PC-3 (cell line): ENCODE results near the gene SH3RF3. TPM values are rescaled to one million over a fixed set of nuclear protein-coding genes. Genes with fewer than 3 reads are reported as not detected.
A peak's percentile ranks its signal among the peaks of the same experiment; 100 is the strongest.

ENCODE experiments used
- ATAC-seq: fragments of 200-7000 bp; cut with Tn5 transposase; 2 replicates; pipeline ENCODE4 v1.9.1; 2020; ENCODE audit warnings: mild to moderate bottlenecking, moderate library complexity
- BruUV-seq: library from RNA; stranded (reverse); fragments of 400-500 nt; replicated peaks from 2 replicates; lab custom pipeline; 2021; lab: Mats Ljungman, UMichigan
- CTCF ChIA-PET: fragments of 300-600 bp; sonication (Branson Sonifier 250); formaldehyde crosslinking; loops from one replicate; lab custom pipeline; 2022; ENCODE audit warnings: antibody characterized with exemption; lab: Charles Lee
- POLR2A ChIA-PET: fragments of 300-600 bp; sonication (Branson Sonifier 250); formaldehyde crosslinking; loops from one replicate; lab custom pipeline; 2022; ENCODE audit warnings: antibody characterized with exemption; ENCODE audit not compliant: unreplicated experiment; lab: Charles Lee
- DNase-seq: peaks from one replicate; pipeline ENCODE4 v3.0.0-alpha.2; 2015
- H2AFZ ChIP-seq: fragments of 300-600 bp; sonication (generic); 2 replicates; pipeline ENCODE4 v1.6.0; 2016; ENCODE audit warnings: antibody characterized with exemption, low read length
- H3F3A ChIP-seq: fragments of 300-600 bp; sonication (generic); one replicate; pipeline ENCODE4 v1.6.0; 2017; ENCODE audit warnings: antibody characterized with exemption, low read length, control low read depth, mild to moderate bottlenecking; ENCODE audit not compliant: unreplicated experiment
- H3K27ac ChIP-seq: fragments of 300-600 bp; sonication (generic); 2 replicates; pipeline ENCODE4 v1.5.1; 2016; ENCODE audit warnings: mild to moderate bottlenecking, low read length
- H3K27me3 ChIP-seq: fragments of 300-600 bp; sonication (generic); 2 replicates; pipeline ENCODE4 v1.6.1; 2016; ENCODE audit warnings: low read length, mixed read lengths
- H3K36me3 ChIP-seq: fragments of 300-600 bp; sonication (generic); 2 replicates; pipeline ENCODE4 v1.6.1; 2016; ENCODE audit warnings: low read depth, mixed run types, low read length, mixed read lengths
- H3K4me1 ChIP-seq: fragments of 300-600 bp; sonication (generic); 2 replicates; pipeline ENCODE4 v1.5.1; 2016; ENCODE audit warnings: low read length; ENCODE audit not compliant: insufficient read depth
- H3K4me2 ChIP-seq: fragments of 300-600 bp; sonication (generic); 2 replicates; pipeline ENCODE4 v1.6.0; 2016; ENCODE audit warnings: low read length
- H3K4me3 ChIP-seq: fragments of 300-600 bp; sonication (generic); 2 replicates; pipeline ENCODE4 v1.5.1; 2016; ENCODE audit warnings: mild to moderate bottlenecking, low read length, mixed read lengths
- H3K79me2 ChIP-seq: fragments of 300-600 bp; sonication (generic); 2 replicates; pipeline ENCODE4 v1.6.1; 2017; ENCODE audit warnings: low read length, mixed read lengths
- H3K9ac ChIP-seq: fragments of 300-600 bp; sonication (generic); 2 replicates; pipeline ENCODE4 v1.6.0; 2016; ENCODE audit warnings: mild to moderate bottlenecking, low read length
- H3K9me2 ChIP-seq: fragments of 300-600 bp; sonication (generic); replicated peaks from 2 replicates; pipeline ENCODE4 v1.6.1; 2016; ENCODE audit warnings: mixed run types, low read length, mixed read lengths
- H3K9me3 ChIP-seq: fragments of 300-600 bp; sonication (generic); 2 replicates; pipeline ENCODE4 v1.6.1; 2016; ENCODE audit warnings: low read length, mixed read lengths
- H4K20me1 ChIP-seq: fragments of 300-600 bp; sonication (generic); 2 replicates; pipeline ENCODE4 v1.6.1; 2016; ENCODE audit warnings: low read length, mixed read lengths
- CTCF ChIP-seq: fragments of 300-600 bp; sonication (generic); conservative IDR thresholded peaks from 2 replicates; pipeline ENCODE4 v1.5.1; 2017; ENCODE audit warnings: antibody characterized with exemption, low read depth, mild to moderate bottlenecking, low read length
- EZH2 ChIP-seq: fragments of 300-600 bp; sonication (generic); IDR thresholded peaks from one replicate; pipeline ENCODE4 v1.6.1; 2017; ENCODE audit warnings: antibody characterized with exemption, mild to moderate bottlenecking, low read length; ENCODE audit not compliant: unreplicated experiment
- EZH2phosphoT487 ChIP-seq: fragments of 300-600 bp; sonication (generic); IDR thresholded peaks from 2 replicates; pipeline ENCODE4 v1.6.1; 2018; ENCODE audit warnings: mild to moderate bottlenecking, antibody characterized with exemption, low read length, borderline replicate concordance
- intact Hi-C: fragments of 100-400 bp; cut with micrococcal nuclease; formaldehyde crosslinking; loops from 2 replicates; pipeline ENCODE4 v1.9.0; 2023
- total RNA-seq: library from RNA; depleted of rRNA; stranded (reverse); fragments of >200 nt; gene quantifications from 2 replicates; pipeline ENCODE4 v1.2.3, GENCODE V29; 2014

Gene SH3RF3
- total RNA-seq, 1 experiment from 2014 or later: 11.7 TPM

- Histone ChIP-seq H3K9me3 (peaks cover 11% of the 10 kb centered on the region; the same call in 1 of the 2 replicates), H3K9me2 (no peaks in the 10 kb centered on the region), H3K36me3 (no peaks in the 10 kb centered on the region), H3K27me3 (no peaks in the 10 kb centered on the region), H3K4me1 (peaks cover 15% of the 10 kb centered on the region; the same call in 1 of the 2 replicates), H3F3A (no peaks in the 10 kb centered on the region), H3K4me3 (no peak overlapping the region), H2AFZ (no peak overlapping the region), H4K20me1 (no peaks in the 10 kb centered on the region), H3K9ac (no peak overlapping the region), H3K4me2 (no peak overlapping the region), H3K27ac (no peak overlapping the region), H3K79me2 (no peaks in the 10 kb centered on the region)
- intact Hi-C loops: no loop called here
- no TSS peak for BruUV-seq
- CTCF ChIA-PET: no interaction called here
- ATAC-seq (no peak), DNase-seq (no peak)
- POLR2A ChIA-PET: no interaction called here
- TF ChIP-seq EZH2phosphoT487 (no peak), EZH2 (no peak), CTCF (no peak)
Observed at GRCh38 chr2:109094144-109094543, 34.9 kb upstream of the SH3RF3 start.

GRCh38 chr2:109098251-109098920 is 30.6 kb upstream of the SH3RF3 start:
- DNase-seq (peak; percentile 61), ATAC-seq (peak; percentile 75)
- ChIA-PET CTCF (no interaction called here), POLR2A (no interaction called here)
- Histone ChIP-seq H2AFZ (no peak overlapping the region), H3K9me2 (no peaks in the 10 kb centered on the region), H3F3A (no peaks in the 10 kb centered on the region), H3K4me1 (peaks cover 16% of the 10 kb centered on the region; the same call in 1 of the 2 replicates), H3K27me3 (no peaks in the 10 kb centered on the region), H3K9ac (no peak overlapping the region), H3K4me2 (peak overlapping the region; percentile 6; the same call in 1 of the 2 replicates), H4K20me1 (no peaks in the 10 kb centered on the region), H3K4me3 (no peak overlapping the region), H3K27ac (0 out of 2 replicates have a peak overlapping the region, but pooled peaks have one; percentile 6), H3K9me3 (peaks cover 11% of the 10 kb centered on the region; the same call in 1 of the 2 replicates), H3K79me2 (no peaks in the 10 kb centered on the region), H3K36me3 (no peaks in the 10 kb centered on the region)
- intact Hi-C loops: no loop called here
- no TSS peak for BruUV-seq
- TF ChIP-seq CTCF (no peak), EZH2phosphoT487 (no peak), EZH2 (no peak)

- H3K4me2 ChIP-seq: peak overlapping the region; percentile 6; the same call in 1 of the 2 replicates
- intact Hi-C loops: no loop called here
Observed at GRCh38 chr2:109098921-109099273, 30.1 kb upstream of the SH3RF3 start.

More at GRCh38 chr2:109098921-109099273, 30.1 kb upstream of the SH3RF3 start:
- H3K4me3 ChIP-seq: no peak overlapping the region
- no peaks in the 10 kb centered on the region for H3K9me2 ChIP-seq
- DNase-seq: no peak
- no peaks in the 10 kb centered on the region for H4K20me1 ChIP-seq
- no peaks in the 10 kb centered on the region for H3K79me2 ChIP-seq
- no peaks in the 10 kb centered on the region for H3K36me3 ChIP-seq
- H3K27ac ChIP-seq: no peak overlapping the region
- TF ChIP-seq EZH2phosphoT487: no peak
- no peak for TF ChIP-seq EZH2
- no peak for TF ChIP-seq CTCF
- peaks cover 7% of the 10 kb centered on the region; the same call in 1 of the 2 replicates for H3K9me3 ChIP-seq
- peaks cover 16% of the 10 kb centered on the region; the same call in 1 of the 2 replicates for H3K4me1 ChIP-seq
- H3F3A ChIP-seq: no peaks in the 10 kb centered on the region
- ATAC-seq: no peak
- no TSS peak for BruUV-seq
- no peak overlapping the region for H3K9ac ChIP-seq
- no peak overlapping the region for H2AFZ ChIP-seq
- ChIA-PET POLR2A (no interaction called here), CTCF (no interaction called here)
- no peaks in the 10 kb centered on the region for H3K27me3 ChIP-seq
